Naive B cell (primary cell): ENCODE data around the gene AKNAD1. TPM values are rescaled to one million over a fixed set of nuclear protein-coding genes. Genes with fewer than 3 reads are reported as not detected.

ENCODE experiments used
- ATAC-seq, 2 donors: fragments of 150-1000 bp; cut with Tn5 transposase; 2 replicates each; pipeline ENCODE4 v1.10.0; 2021; ENCODE audit warnings: low read depth in 2 of 2, mild to moderate bottlenecking in 2 of 2, moderate library complexity in 2 of 2
- DNase-seq: peaks from one replicate; pipeline ENCODE4 v3.0.0; 2022
- H3K27ac Mint-ChIP-seq, 6 donors: one replicate each; pipeline ENCODE4 v1.8.0; 2020 to 2022; ENCODE audit warnings: mild to moderate bottlenecking in 6 of 6, mixed read lengths in 6 of 6, moderate library complexity in 5 of 6, inconsistent platforms in 2 of 6
- H3K27me3 Mint-ChIP-seq, 3 donors: one replicate each; pipeline ENCODE4 v1.8.0; 2021 to 2022; ENCODE audit warnings: mixed read lengths in 3 of 3, mild to moderate bottlenecking in 1 of 3
- H3K36me3 Mint-ChIP-seq, 2 donors: one replicate each; pipeline ENCODE4 v1.8.0; 2020 to 2022; ENCODE audit warnings: mixed read lengths in 2 of 2, inconsistent platforms in 1 of 2, mild to moderate bottlenecking in 1 of 2
- H3K4me1 Mint-ChIP-seq, 3 donors: one replicate each; pipeline ENCODE4 v1.8.0; 2020 to 2022; ENCODE audit warnings: mixed read lengths in 3 of 3, inconsistent platforms in 1 of 3, mild to moderate bottlenecking in 1 of 3, moderate library complexity in 1 of 3
- H3K4me3 Mint-ChIP-seq, 8 donors: one replicate each; pipeline ENCODE4 v1.8.0; 2020 to 2022; ENCODE audit warnings: mild to moderate bottlenecking in 8 of 8, mixed read lengths in 8 of 8, moderate library complexity in 8 of 8, inconsistent platforms in 2 of 8
- H3K9me3 Mint-ChIP-seq, 7 donors: one replicate each; pipeline ENCODE4 v1.8.0; 2020 to 2022; ENCODE audit warnings: mixed read lengths in 7 of 7, mild to moderate bottlenecking in 5 of 7, inconsistent platforms in 2 of 7, moderate library complexity in 1 of 7
- polyA plus RNA-seq, 6 donors: library from polyadenylated mRNA; unstranded; fragments of 300-500 nt; fragmentation: Illumina TruSeq; gene quantifications; one replicate each; pipeline ENCODE4 v1.2.3, GENCODE V29; 2021; ENCODE audit warnings: low read depth in 6 of 6

AKNAD1 gene
- polyA plus RNA-seq, 6 donors from 2014 or later: not detected

DNA sequence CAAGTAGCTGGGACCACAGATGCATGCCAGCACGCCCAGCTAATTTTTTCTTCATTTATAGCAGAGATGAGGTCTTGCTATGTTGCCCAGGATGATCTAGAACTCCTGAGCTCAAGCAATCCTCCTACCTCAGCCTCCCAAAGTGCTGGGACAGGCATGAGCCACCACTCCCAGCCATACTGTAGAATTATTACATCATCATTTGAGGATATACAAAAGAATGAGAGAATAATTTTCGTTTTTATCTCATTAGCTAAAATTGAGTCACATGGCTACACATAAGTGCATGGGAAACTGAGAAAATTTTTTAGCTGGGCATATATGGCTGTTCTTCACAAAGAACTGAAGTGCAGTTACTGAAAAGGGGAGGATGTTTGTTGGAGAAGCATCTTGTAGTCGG, 89.2 kb downstream of the AKNAD1 start:
- Mint-ChIP-seq H3K4me3 (no peak overlapping the region), H3K36me3 (peaks cover 11 to 17% of the 10 kb centered on the region in 2 donors), H3K4me1 (peaks cover 0 to 10% (median 7%) of the 10 kb centered on the region in 3 donors), H3K27me3 (no peaks in the 10 kb centered on the region), H3K27ac (peak overlapping the region in 2 of 6 donors; percentile 61 to 81), H3K9me3 (no peaks in the 10 kb centered on the region)
- ATAC-seq: no peak
- DNase-seq: no peak

DNA sequence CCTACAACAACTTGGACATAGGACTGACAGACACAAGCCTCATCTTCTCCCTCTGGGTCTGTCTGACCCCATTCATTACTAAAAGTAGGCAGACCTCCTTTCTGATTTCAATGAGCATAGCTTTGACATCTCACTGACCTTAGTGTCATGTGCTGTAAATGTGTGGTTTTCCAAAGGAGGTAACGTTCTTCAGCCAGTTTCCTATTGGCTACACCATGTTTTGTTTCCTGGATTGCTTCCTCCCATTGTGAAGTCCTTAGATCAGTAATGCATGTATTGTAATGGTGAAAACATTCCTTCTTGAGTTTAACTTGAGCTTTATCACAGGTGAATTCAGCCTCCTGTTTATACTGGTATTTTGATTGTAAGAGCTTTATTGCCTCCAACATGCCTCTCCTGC, 89.8 kb downstream of the AKNAD1 start:
- ATAC-seq: no peak
- no peak for DNase-seq
- Mint-ChIP-seq H3K27me3 (no peaks in the 10 kb centered on the region), H3K4me1 (peaks cover 0 to 10% (median 7%) of the 10 kb centered on the region in 3 donors), H3K36me3 (peaks cover 11 to 20% of the 10 kb centered on the region in 2 donors), H3K27ac (no peak overlapping the region), H3K9me3 (no peaks in the 10 kb centered on the region), H3K4me3 (no peak overlapping the region)

Other genes with a start within 250 kb of the AKNAD1 start
- gene HENMT1, start 196.0 kb downstream of the AKNAD1 start, polyA plus RNA-seq: 10 to 100 TPM in 3 of 6 donors, 1 to 10 TPM in 3; 3.2 to 14.6 (median 9.1) TPM
- gene PRPF38B, start 164.8 kb downstream of the AKNAD1 start, polyA plus RNA-seq: 10 to 100 TPM; 19.7 to 38.7 (median 21.1) TPM
- gene FNDC7, start 144.2 kb downstream of the AKNAD1 start, polyA plus RNA-seq: under 1 TPM in 1 of 6 donors, not detected in 5; 0.11 TPM
- 10 to 100 TPM; 40.5 to 52.0 (median 44.2) TPM for gene STXBP3, start 110.4 kb downstream of the AKNAD1 start, polyA plus RNA-seq
- 1 to 10 TPM; 1.2 to 5.1 (median 3.6) TPM for gene GPSM2, start 19.9 kb upstream of the AKNAD1 start, polyA plus RNA-seq
- gene CLCC1, start 106.4 kb upstream of the AKNAD1 start, polyA plus RNA-seq: 10 to 100 TPM in 3 of 6 donors, 1 to 10 TPM in 3; 6.9 to 13.8 (median 11.1) TPM
- gene WDR47, start 185.0 kb upstream of the AKNAD1 start, polyA plus RNA-seq: 1 to 10 TPM; 3.4 to 8.7 (median 6.5) TPM
- gene TAF13, start 218.9 kb upstream of the AKNAD1 start, polyA plus RNA-seq: 1 to 10 TPM in 4 of 6 donors, under 1 TPM in 2; 0.43 to 2.3 (median 1.2) TPM
- 10 to 100 TPM; 20.8 to 44.2 (median 36.0) TPM for gene TMEM167B, start 233.7 kb upstream of the AKNAD1 start, polyA plus RNA-seq